ENCODE measurements around the gene NETO2. TPM values are rescaled to one million over a fixed set of nuclear protein-coding genes. Genes with fewer than 3 reads are reported as not detected.
A peak's percentile ranks its signal among the peaks of the same experiment; 100 is the strongest.

NETO2 gene
- total and polyA plus RNA-seq, 2 of the 13 experiments (the other 11 are each of a cell fraction or from before 2014, with no cell fraction given), result 8.2 to 13.5 TPM

DNA sequence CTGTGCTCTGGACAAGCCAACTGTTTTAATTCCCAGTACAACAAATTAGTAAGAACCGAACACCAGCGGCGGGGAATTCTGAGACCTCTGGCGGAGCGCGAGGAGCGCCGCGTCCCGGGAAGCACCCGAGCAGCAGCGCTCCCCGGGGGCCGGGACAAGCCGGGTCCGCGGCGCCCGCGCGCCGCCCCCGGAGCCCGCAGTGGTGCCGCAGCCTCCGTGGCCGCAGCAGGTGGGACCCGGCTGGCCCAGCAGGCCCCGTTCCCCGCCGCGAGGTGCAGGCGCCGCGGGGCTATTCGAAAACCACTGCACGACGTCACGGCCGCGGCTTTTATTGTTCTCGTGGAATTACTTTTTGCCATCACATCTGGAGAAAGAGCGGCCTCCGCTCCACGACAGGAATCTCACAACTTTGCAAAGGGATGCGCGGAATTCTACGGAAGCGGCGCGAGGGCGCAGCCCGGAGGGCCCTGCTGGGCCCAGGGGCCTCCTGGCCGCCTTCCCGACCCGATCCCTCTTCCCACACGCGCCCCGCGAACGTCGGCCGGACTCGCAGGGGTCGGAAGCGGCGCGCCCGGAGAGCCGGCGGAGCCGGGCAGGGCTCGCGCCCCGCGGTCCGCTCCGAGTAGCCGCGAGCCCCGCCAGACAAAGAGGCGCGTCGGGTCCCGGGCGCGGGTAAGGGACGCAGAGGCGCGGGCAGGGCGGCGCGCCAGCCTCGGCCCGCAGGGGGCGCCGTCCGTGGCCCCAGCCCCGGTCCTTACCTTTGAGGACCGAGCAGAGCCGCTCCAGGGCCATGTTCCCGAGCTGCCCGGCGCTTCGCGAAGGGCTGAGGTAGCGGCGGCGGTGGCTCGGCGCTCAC, 696 bp downstream of the NETO2 start (continued):
- TF ChIP-seq ZNF749 (CRISPR knock-in tag; IDR thresholded peaks at IDR 0.05; ENCODE audit: borderline replicate concordance) (no peak), ZNF446 (CRISPR knock-in tag; IDR thresholded peaks at IDR 0.05) (peak; percentile 91; the same call in 1 of the 2 replicates), RFX1 (IDR thresholded peaks at IDR 0.05) (no peak), JDP2 (CRISPR knock-in tag; IDR thresholded peaks at IDR 0.05; ENCODE audit: borderline replicate concordance) (no peak), ZNF136 (CRISPR knock-in tag; IDR thresholded peaks at IDR 0.05; ENCODE audit: low read depth) (no peak), ZNF598 (CRISPR knock-in tag; IDR thresholded peaks at IDR 0.05; ENCODE audit: borderline replicate concordance) (no peak), ZNF326 (CRISPR knock-in tag; IDR thresholded peaks at IDR 0.05; ENCODE audit: borderline replicate concordance) (no peak), AGO2 (optimal IDR thresholded peaks at IDR 0.05; ENCODE audit: low read depth, low read length) (peak; percentile 62), ZNF703 (CRISPR knock-in tag; IDR thresholded peaks at IDR 0.05; ENCODE audit: borderline replicate concordance) (no peak), ZNF160 (CRISPR knock-in tag; IDR thresholded peaks at IDR 0.05) (no peak; the same call in 1 of the 2 replicates), ZNF709 (CRISPR knock-in tag; IDR thresholded peaks at IDR 0.05) (no peak), ZFY (CRISPR knock-in tag; IDR thresholded peaks at IDR 0.05) (peak; percentile 78), ZNF225 (CRISPR knock-in tag; IDR thresholded peaks at IDR 0.05) (no peak; the same call in 1 of the 2 replicates), ZBTB1 (CRISPR knock-in tag; IDR thresholded peaks at IDR 0.05; ENCODE audit: borderline replicate concordance) (no peak), TBP (CRISPR knock-in tag; IDR thresholded peaks at IDR 0.05) (no peak)
- TF ChIP-seq, protein P1, sequence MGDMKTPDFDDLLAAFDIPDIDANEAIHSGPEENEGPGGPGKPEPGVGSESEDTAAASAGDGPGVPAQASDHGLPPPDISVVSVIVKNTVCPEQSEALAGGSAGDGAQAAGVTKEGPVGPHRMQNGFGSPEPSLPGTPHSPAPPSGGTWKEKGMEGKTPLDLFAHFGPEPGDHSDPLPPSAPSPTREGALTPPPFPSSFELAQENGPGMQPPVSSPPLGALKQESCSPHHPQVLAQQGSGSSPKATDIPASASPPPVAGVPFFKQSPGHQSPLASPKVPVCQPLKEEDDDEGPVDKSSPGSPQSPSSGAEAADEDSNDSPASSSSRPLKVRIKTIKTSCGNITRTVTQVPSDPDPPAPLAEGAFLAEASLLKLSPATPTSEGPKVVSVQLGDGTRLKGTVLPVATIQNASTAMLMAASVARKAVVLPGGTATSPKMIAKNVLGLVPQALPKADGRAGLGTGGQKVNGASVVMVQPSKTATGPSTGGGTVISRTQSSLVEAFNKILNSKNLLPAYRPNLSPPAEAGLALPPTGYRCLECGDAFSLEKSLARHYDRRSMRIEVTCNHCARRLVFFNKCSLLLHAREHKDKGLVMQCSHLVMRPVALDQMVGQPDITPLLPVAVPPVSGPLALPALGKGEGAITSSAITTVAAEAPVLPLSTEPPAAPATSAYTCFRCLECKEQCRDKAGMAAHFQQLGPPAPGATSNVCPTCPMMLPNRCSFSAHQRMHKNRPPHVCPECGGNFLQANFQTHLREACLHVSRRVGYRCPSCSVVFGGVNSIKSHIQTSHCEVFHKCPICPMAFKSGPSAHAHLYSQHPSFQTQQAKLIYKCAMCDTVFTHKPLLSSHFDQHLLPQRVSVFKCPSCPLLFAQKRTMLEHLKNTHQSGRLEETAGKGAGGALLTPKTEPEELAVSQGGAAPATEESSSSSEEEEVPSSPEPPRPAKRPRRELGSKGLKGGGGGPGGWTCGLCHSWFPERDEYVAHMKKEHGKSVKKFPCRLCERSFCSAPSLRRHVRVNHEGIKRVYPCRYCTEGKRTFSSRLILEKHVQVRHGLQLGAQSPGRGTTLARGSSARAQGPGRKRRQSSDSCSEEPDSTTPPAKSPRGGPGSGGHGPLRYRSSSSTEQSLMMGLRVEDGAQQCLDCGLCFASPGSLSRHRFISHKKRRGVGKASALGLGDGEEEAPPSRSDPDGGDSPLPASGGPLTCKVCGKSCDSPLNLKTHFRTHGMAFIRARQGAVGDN (CRISPR knock-in tag; IDR thresholded peaks at IDR 0.05), result peak; percentile 87
- TF ChIP-seq, protein P2, sequence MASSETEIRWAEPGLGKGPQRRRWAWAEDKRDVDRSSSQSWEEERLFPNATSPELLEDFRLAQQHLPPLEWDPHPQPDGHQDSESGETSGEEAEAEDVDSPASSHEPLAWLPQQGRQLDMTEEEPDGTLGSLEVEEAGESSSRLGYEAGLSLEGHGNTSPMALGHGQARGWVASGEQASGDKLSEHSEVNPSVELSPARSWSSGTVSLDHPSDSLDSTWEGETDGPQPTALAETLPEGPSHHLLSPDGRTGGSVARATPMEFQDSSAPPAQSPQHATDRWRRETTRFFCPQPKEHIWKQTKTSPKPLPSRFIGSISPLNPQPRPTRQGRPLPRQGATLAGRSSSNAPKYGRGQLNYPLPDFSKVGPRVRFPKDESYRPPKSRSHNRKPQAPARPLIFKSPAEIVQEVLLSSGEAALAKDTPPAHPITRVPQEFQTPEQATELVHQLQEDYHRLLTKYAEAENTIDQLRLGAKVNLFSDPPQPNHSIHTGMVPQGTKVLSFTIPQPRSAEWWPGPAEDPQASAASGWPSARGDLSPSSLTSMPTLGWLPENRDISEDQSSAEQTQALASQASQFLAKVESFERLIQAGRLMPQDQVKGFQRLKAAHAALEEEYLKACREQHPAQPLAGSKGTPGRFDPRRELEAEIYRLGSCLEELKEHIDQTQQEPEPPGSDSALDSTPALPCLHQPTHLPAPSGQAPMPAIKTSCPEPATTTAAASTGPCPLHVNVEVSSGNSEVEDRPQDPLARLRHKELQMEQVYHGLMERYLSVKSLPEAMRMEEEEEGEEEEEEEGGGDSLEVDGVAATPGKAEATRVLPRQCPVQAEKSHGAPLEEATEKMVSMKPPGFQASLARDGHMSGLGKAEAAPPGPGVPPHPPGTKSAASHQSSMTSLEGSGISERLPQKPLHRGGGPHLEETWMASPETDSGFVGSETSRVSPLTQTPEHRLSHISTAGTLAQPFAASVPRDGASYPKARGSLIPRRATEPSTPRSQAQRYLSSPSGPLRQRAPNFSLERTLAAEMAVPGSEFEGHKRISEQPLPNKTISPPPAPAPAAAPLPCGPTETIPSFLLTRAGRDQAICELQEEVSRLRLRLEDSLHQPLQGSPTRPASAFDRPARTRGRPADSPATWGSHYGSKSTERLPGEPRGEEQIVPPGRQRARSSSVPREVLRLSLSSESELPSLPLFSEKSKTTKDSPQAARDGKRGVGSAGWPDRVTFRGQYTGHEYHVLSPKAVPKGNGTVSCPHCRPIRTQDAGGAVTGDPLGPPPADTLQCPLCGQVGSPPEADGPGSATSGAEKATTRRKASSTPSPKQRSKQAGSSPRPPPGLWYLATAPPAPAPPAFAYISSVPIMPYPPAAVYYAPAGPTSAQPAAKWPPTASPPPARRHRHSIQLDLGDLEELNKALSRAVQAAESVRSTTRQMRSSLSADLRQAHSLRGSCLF (CRISPR knock-in tag; IDR thresholded peaks at IDR 0.05; ENCODE audit: borderline replicate concordance), result no peak
- TF ChIP-seq, protein P3, sequence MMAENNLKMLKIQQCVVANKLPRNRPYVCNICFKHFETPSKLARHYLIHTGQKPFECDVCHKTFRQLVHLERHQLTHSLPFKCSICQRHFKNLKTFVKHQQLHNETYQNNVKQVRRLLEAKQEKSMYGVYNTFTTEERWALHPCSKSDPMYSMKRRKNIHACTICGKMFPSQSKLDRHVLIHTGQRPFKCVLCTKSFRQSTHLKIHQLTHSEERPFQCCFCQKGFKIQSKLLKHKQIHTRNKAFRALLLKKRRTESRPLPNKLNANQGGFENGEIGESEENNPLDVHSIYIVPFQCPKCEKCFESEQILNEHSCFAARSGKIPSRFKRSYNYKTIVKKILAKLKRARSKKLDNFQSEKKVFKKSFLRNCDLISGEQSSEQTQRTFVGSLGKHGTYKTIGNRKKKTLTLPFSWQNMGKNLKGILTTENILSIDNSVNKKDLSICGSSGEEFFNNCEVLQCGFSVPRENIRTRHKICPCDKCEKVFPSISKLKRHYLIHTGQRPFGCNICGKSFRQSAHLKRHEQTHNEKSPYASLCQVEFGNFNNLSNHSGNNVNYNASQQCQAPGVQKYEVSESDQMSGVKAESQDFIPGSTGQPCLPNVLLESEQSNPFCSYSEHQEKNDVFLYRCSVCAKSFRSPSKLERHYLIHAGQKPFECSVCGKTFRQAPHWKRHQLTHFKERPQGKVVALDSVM (CRISPR knock-in tag; IDR thresholded peaks at IDR 0.05), result peak; percentile 42; the same call in 1 of the 2 replicates

All from HepG2 (cell line).